ENCODE results near the gene SLC44A1.

The SLC44A1 gene

GRCh38 chr9:105244003-105244733, at the start of gene SLC44A1:
Gene SLC44A1, plus strand, starts transcription at chr9:105244651. Its CDS starts 218 bp downstream, at chr9:105244869.
- DNase-seq, result peak; percentile 97

GRCh38 chr9:105195259-105195658, 49.2 kb upstream of the SLC44A1 start:
- no peak for DNase-seq

DNA sequence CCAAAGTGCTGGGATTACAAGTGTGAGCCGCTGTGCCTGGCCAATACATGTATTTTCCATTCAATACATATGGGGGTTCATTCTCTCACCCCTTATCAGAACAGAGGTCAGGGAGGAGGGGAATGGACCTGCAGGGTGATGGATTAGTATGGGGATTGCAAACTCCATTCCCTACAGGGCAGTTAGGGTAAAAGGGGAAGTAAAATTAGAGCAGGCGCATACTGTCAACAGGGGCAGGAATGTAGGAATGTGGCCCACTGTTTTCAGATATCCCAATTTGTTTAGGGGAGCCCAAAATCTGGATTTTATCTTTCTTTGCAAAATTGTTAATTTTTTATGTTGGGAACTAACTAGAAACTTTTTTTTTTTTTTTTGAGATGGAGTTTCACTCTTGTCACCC, 46.4 kb upstream of the SLC44A1 start:
- no peak for DNase-seq

DNA sequence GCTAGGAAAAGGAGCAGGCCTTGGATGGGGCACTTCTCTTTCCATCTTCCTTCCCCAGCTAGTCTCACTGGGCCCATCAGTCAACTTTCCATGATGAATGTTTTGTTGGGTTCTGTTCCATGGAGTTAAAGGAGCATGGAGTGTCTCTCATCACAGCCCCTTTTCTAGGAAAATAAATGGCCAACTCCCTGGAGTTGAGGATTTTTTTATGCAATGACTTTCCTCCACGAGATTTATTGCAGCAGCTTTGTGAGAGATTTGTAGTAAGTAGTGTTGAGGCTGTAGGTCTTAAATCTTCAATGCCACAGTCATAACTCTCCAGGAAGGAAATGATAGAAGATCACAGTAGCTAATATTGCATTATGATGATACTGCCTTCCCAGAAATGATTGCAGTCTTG, 45.6 kb upstream of the SLC44A1 start:
- no peak for DNase-seq

- DNase-seq, result no peak
These were observed 40.0 kb upstream of the SLC44A1 start for GRCh38 chr9:105204416-105204815.

GRCh38 chr9:105205787-105206495, 38.5 kb upstream of the SLC44A1 start:
- DNase-seq, result no peak

DNA sequence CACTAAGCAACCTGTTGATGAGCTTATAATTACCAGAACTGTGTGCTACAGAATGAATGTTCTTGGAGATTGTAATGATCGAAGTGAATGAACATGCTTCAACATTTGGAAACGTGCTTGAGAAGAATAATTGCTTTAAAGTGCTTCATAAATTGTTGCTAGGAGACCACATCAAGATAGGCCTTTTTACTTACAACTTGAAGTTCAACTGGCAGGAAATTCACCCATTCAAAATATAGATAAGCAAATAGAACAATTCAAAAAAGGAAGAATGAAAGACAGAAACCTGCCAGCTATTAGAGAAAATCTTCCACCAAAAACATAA, 38.0 kb upstream of the SLC44A1 start:
- no peak for DNase-seq

- DNase-seq, result no peak
These were observed 37.4 kb upstream of the SLC44A1 start for GRCh38 chr9:105206821-105207699.

GRCh38 chr9:105216440-105217178, 27.8 kb upstream of the SLC44A1 start:
- DNase-seq, result no peak

DNA sequence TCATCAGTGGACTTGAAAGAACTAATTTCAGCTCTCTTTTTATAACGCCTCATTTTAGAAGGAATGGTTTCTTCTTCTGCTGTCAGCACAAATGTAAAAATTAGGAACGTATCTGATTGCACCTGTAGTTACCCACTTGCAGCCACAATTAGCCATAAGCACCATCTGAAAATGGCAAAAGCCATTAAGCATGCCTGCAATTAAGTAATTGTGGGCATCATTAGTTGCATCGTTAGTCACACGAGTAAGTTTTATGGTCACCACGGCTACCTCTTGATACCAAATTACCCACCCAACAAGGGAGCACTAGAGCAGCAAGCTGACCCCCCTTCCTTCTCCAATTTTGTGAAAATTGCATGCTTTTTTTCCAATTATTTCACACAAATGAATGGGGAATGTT, 25.8 kb upstream of the SLC44A1 start:
- DNase-seq, result no peak

- no peak for DNase-seq
These were observed 25.1 kb upstream of the SLC44A1 start for GRCh38 chr9:105219291-105219805.

DNA sequence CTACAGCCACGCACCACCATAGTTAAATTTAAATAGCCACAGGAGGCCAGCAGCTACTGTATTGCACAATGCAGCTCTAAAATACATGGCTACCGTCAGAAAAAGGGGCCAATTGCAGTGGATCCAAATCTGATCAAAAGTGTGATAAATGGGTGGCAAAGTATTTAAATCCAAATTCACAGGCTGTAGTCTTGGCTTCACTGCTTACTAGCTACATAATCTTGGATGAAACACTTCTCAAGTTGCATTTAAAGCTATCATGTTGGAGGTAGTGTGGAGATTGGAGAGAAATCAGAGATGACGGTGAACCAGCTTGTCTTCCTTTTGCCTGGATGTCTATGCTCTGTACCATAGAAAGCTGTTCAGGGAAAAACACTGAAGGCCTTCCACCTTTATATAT, 24.0 kb upstream of the SLC44A1 start:
- no peak for DNase-seq

GRCh38 chr9:105223544-105224140, 20.8 kb upstream of the SLC44A1 start:
- DNase-seq, result no peak

DNA sequence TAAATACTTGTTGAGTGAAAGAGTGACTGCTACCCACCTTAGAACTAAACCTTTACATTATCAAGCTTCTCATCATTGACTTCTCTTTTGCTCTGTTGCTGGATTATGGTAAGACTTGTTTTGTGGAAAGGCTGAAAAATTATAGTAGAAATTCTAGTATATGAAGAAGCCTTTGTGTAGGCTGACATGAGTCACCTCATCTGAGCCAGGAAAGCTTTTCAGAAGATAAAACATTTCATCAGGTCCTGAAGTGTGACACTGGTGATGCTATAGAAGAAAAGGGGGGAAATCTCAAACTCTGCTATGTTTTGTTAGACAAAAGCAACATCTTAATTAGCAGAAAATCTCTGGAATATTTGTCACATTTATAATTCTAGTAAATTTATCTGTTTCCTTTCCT, 18.4 kb upstream of the SLC44A1 start:
- no peak for DNase-seq

DNA sequence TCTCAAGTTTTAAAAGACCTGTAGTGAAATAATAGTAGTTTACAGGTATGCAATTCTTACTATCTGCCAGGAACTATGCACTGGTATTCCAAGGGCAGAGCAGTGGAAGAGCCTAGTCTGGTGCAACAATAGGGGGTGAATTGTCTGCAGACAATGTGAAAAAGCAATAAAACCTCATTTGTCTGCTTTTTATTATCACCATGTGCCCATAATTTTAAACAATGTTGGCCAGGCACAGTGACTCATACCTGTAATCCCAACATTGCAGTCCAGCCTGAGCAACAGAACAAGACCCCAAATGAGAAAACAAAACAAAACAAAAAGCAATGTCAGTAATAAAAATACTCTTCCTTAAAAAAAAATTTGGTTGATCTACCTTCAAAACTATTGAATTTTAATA, 12.2 kb upstream of the SLC44A1 start:
- DNase-seq, result no peak

DNA sequence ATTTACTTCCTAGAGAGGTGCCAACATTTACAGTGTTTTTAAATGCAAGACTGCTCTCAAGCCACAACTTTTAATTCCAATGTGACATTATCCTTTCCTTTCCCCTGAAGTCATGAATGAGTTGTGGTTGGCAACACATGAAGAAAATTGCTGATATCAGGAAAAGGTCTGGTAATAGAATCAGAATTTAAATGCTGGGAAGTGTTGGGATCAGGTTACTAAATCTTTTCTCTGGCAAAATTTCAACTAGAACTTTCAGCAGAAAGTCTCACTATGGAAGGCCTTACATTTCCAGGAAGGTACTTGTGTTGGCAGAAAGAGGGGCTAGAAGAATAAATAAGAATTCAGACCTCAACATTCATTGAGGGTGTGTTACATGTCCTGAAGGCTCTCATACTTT, 10.6 kb upstream of the SLC44A1 start:
- DNase-seq, result peak; percentile 34

GRCh38 chr9:105236261-105236660, 8.2 kb upstream of the SLC44A1 start:
- no peak for DNase-seq

DNA sequence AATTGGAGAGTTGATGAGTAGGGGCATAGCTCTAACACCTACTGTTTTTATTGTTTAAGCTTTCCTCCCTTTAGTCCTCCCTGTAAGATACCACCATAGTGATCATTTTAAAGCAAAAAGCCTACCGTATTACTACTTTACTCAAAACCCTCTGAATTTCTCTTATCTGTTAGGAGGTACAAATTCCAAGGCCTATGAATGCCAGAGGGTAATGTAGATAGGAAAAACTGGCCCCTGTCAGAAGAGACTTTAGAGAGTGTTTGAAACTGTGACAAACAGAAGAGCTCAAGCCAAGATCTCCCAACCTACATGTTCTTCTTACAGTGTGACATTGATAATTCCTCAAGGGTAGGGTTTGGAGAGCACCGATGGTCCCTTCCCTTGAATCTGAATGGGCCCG, 7.2 kb upstream of the SLC44A1 start:
- DNase-seq, result no peak

GRCh38 chr9:105238302-105238701, 6.1 kb upstream of the SLC44A1 start:
- DNase-seq, result no peak

DNA sequence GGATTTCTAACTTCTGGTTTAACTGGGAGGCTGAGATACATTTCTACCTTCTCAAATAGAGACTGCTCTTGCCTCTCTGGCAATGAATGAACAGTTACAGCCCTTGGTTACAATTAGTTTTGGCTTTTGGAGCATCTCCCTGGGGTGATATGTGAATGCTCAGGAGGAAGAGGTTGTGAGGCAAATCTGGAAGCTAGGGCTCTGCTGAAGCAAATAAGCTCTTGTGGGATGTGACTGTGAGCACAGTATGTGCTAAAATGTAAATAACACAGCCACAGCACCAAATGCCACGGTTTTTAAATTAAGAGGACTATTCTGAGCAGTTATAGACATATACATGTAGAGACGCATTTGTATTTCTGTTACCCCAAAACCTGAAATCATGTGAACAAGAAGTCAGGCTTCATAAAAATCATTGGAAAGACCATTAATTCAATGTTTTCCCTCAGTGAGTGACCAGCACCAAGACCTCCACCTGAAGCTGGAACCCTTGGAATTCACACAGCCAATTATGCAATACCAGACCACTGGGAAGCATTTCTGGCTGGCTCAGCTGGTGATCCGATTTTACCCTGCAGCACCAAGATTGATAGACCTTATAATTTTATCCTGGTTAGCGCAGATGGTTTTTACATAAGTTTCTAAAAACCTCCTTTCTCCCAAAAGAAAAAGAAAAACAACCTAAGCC, 3.0 kb upstream of the SLC44A1 start:
- DNase-seq, result no peak

DNA sequence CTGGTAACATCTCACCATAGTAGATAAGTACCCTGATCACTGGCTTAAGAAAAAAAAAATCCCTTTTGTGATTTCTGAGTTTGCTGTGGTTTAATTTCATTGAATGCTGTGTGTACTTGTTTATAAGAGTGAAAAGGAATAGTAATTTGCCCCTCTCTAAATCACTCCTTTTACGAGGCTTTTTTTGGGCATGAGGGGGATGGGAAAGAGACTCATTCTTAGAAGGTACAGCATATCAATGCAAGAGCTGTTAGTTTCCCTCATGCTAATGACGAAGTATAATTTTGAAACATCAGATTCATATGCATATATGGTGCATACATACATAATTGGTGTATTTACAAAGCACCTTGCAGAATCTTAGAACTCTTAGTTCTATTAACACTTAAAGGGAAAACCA, 2.4 kb upstream of the SLC44A1 start:
- DNase-seq, result no peak

DNA sequence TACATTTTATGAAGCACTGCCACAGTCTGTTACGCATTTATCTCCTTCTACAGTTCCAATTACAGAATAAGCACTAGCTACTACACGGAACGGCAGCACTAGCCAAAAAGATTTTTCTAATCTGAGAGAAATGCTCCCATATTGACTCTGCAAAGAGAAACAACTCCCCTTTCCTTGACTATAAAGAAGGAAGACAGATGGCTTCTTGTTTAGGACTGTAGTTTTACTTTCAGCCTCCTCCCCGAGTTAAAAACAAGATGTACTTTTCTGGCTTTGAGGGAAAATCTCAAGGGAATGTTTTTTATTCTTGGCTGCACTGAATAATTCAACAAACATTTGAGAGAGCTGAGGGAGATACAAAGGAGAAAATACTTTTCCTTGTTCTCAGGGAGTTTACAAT, 1.9 kb upstream of the SLC44A1 start:
- peak; percentile 33 for DNase-seq

All from eye (tissue), 1 donor.